Breast epithelium (tissue), 3 donors: ENCODE measurements around the gene KCTD11.

Experiments
- CTCF ChIP-seq, 3 donors: fragments of 450-650 bp; IDR thresholded peaks; one replicate each; pipeline ENCODE4 v1.5.1; 2016 to 2017; ENCODE audit warnings: antibody characterized with exemption in 3 of 3, mild to moderate bottlenecking in 3 of 3, moderate library complexity in 3 of 3
- POLR2A ChIP-seq: fragments of 450-650 bp; IDR thresholded peaks from one replicate; pipeline ENCODE4 v1.6.1; 2016; ENCODE audit warnings: antibody characterized with exemption, mild to moderate bottlenecking, moderate library complexity

- TF ChIP-seq POLR2A = peak; percentile 4
- TF ChIP-seq CTCF (IDR thresholded peaks at IDR 0.05) = no peak
Observed at GRCh38 chr17:7315570-7316235, 36.3 kb upstream of the KCTD11 start.
